Aorta (tissue), 5 donors: ENCODE measurements around the gene CD300A. TPM values are rescaled to one million over a fixed set of nuclear protein-coding genes. Genes with fewer than 3 reads are reported as not detected.
A peak's percentile ranks its signal among the peaks of the same experiment; 100 is the strongest.
"Not testable (repeated sequence)": the region's sequence is repeated elsewhere in the genome, so short reads cannot be mapped to it uniquely, and the experiment has no call there.

Experiments
- ATAC-seq: fragments of 200-7000 bp; cut with Tn5 transposase; one replicate; pipeline ENCODE4 v1.9.1; 2022; ENCODE audit warnings: moderate library complexity; ENCODE audit not compliant: low FRiP score
- DNase-seq, 2 donors: peaks; one replicate each; pipeline ENCODE4 v3.0.0-alpha.2; 2020
- H3K27ac ChIP-seq, 2 donors: one replicate each; pipeline ENCODE4 v1.5.1; 2013; ENCODE audit warnings: low read length in 2 of 2, mild to moderate bottlenecking in 2 of 2, moderate library complexity in 2 of 2, control low read depth in 1 of 2, inconsistent platforms in 1 of 2, low read depth in 1 of 2
- H3K27me3 ChIP-seq, 2 donors: one replicate each; pipeline ENCODE4 v1.6.1; 2013; ENCODE audit warnings: control low read depth in 1 of 2, low read length in 1 of 2, mild to moderate bottlenecking in 1 of 2, moderate library complexity in 1 of 2; ENCODE audit not compliant: insufficient read depth in 2 of 2, control insufficient read depth in 1 of 2
- H3K36me3 ChIP-seq, 2 donors: one replicate each; pipeline ENCODE4 v1.6.1; 2013; ENCODE audit warnings: control low read depth in 1 of 2, low read length in 1 of 2, mild to moderate bottlenecking in 1 of 2; ENCODE audit not compliant: insufficient read depth in 2 of 2, control insufficient read depth in 1 of 2
- H3K4me1 ChIP-seq, 2 donors: one replicate each; pipeline ENCODE4 v1.6.1; 2013; ENCODE audit warnings: low read length in 2 of 2, control low read depth in 1 of 2, mild to moderate bottlenecking in 1 of 2, moderate library complexity in 1 of 2; ENCODE audit not compliant: insufficient read depth in 2 of 2, control insufficient read depth in 1 of 2
- H3K4me3 ChIP-seq, 2 donors: one replicate each; pipeline ENCODE4 v1.5.1; 2013; ENCODE audit warnings: low read length in 2 of 2, control low read depth in 1 of 2, mild to moderate bottlenecking in 1 of 2
- H3K9me3 ChIP-seq: one replicate; pipeline ENCODE4 v1.6.1; 2013; ENCODE audit warnings: mild to moderate bottlenecking, low read length; ENCODE audit not compliant: control insufficient read depth
- WGBS, 2 donors: extraction: QIAGEN DNeasy Blood & Tissue Kit; methylation state at CpG; one replicate each; pipeline ENCODE4 v1.1.7; 2013; 5-methylcytosine and 5-hydroxymethylcytosine counted together
- intact Hi-C, 2 donors: fragments of 100-400 bp; cut with DNase I; formaldehyde crosslinking; loops; one replicate each; pipeline versions ENCODE4 v1.14.2 to v1.15.0; 2022
- polyA plus RNA-seq, 2 donors: library from polyadenylated mRNA; stranded (reverse); fragments of 200-250 nt; gene quantifications; one replicate each; pipeline ENCODE4 v1.2.3, GENCODE V29; 2013
- total RNA-seq, 2 donors: library from RNA; stranded (reverse); fragmentation: NEBNext Ultra II Directional; extraction: Animal tissue kit (Norgen Biotek cat#: 25700); gene quantifications; one replicate each; pipeline ENCODE4 v1.2.1, GENCODE V29; 2021
- donor health status: healthy with polysubstance abuse.
- donor health status: Bipolar disorder and iron deficiency.
- donor health status: DM: no; HTN: no; CAD: no.
- donor health status: DM: no; HTN: no; CAD: no.
- donor health status: DM: yes; HTN: yes; CAD: no.

The CD300A gene
- total and polyA plus RNA-seq, 4 donors = 2.6 to 10.4 (median 9.7) TPM

- H3K4me1 ChIP-seq = no peaks in the 10 kb centered on the region
- H3K27ac ChIP-seq = no peak overlapping the region
- intact Hi-C loops = no loop called here
- no peaks in the 10 kb centered on the region for H3K9me3 ChIP-seq
- ATAC-seq = no peak
- no peak overlapping the region for H3K4me3 ChIP-seq
- H3K36me3 ChIP-seq = no peaks in the 10 kb centered on the region
- DNase-seq = peak in 1 of 2 donors; percentile 64
- WGBS, 2 donors = 66 to 70% methylated on average over 7 of the region's 7 CpGs
- no peaks in the 10 kb centered on the region for H3K27me3 ChIP-seq
Measured at GRCh38 chr17:74512624-74513091, 46.2 kb downstream of the CD300A start.

- Histone ChIP-seq H3K4me1 (no peaks in the 10 kb centered on the region), H3K36me3 (no peaks in the 10 kb centered on the region), H3K27me3 (no peaks in the 10 kb centered on the region), H3K9me3 (no peaks in the 10 kb centered on the region), H3K27ac (no peak overlapping the region), H3K4me3 (no peak overlapping the region)
- intact Hi-C loops = no loop called here
- DNase-seq = no peak
- WGBS, 2 donors = 16 to 94% methylated on average over 3 of the region's 3 CpGs
- ATAC-seq = no peak
Measured at GRCh38 chr17:74513987-74514631, 47.7 kb downstream of the CD300A start.

DNA sequence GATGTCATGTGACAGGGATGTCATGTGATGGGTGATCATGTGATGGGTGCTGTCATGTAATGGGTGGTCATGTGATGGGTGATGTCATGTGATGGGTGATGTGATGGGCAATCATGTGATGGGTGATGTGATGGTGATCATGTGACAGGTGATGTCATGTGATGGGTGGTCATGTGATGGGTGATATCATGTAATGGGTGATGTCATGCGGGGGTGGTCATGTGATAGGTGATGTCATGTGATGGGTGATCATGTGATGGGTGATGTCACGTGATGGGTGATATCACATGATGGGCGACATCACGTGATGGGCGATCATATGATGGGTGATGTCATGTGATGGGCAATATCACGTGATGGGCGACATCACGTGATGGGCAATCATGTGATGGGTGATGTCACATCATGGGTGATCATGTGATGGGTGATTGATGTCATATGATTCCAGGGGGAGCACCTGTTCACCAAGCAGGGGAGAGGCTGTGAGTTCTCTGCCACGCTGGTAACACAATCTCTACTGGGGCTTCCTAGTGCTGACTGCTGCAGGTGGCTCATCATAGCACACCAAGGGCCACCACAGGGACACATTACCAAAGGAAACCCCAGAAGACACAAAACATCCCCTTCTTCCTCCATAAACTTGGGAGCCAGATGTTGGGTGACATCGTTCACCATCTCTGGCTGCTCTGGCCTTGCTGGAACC, 48.3 kb downstream of the CD300A start:
- Histone ChIP-seq H3K9me3 (no peaks in the 10 kb centered on the region), H3K4me3 (no peak overlapping the region), H3K27ac (no peak overlapping the region), H3K27me3 (no peaks in the 10 kb centered on the region), H3K4me1 (no peaks in the 10 kb centered on the region), H3K36me3 (no peaks in the 10 kb centered on the region)
- 92 to 96% methylated on average over 10 of the region's 10 CpGs for WGBS, 2 donors
- no peak for DNase-seq
- intact Hi-C loops = no loop called here
- no peak for ATAC-seq

GRCh38 chr17:74515941-74516340, 49.5 kb downstream of the CD300A start:
- Histone ChIP-seq H3K9me3 (no peaks in the 10 kb centered on the region), H3K36me3 (no peaks in the 10 kb centered on the region), H3K27ac (no peak overlapping the region), H3K27me3 (no peaks in the 10 kb centered on the region), H3K4me3 (no peak overlapping the region), H3K4me1 (no peaks in the 10 kb centered on the region)
- DNase-seq (no peak), ATAC-seq (no peak)
- intact Hi-C loops = no loop called here
- 77 to 78% methylated on average over 4 of the region's 4 CpGs for WGBS, 2 donors

- intact Hi-C loops = no loop called here
- no peaks in the 10 kb centered on the region for H3K27me3 ChIP-seq
- DNase-seq = no peak
- H3K27ac ChIP-seq = no peak overlapping the region
- no peaks in the 10 kb centered on the region for H3K9me3 ChIP-seq
- no peak overlapping the region for H3K4me3 ChIP-seq
- WGBS, 2 donors = 88 to 90% methylated on average over 3 of the region's 3 CpGs
- H3K4me1 ChIP-seq = no peaks in the 10 kb centered on the region
- no peaks in the 10 kb centered on the region for H3K36me3 ChIP-seq
- ATAC-seq = no peak
Measured at GRCh38 chr17:74516561-74517328, 50.3 kb downstream of the CD300A start.

GRCh38 chr17:74518413-74518981, 52.1 kb downstream of the CD300A start:
- H3K27me3 ChIP-seq, H3K36me3 ChIP-seq, H3K4me3 ChIP-seq, ATAC-seq, H3K27ac ChIP-seq, DNase-seq, H3K4me1 ChIP-seq, intact Hi-C loops, H3K9me3 ChIP-seq: not testable (repeated sequence)
- 73 to 74% methylated on average over 6 of the region's 6 CpGs for WGBS, 2 donors

- 77 to 78% methylated on average over 3 of the region's 3 CpGs for WGBS, 2 donors
- DNase-seq (peak in 1 of 2 donors; percentile 78), ATAC-seq (no peak)
- Histone ChIP-seq H3K9me3 (peaks cover 8% of the 10 kb centered on the region), H3K4me3 (no peak overlapping the region), H3K27ac (no peak overlapping the region), H3K4me1 (no peaks in the 10 kb centered on the region), H3K27me3 (no peaks in the 10 kb centered on the region), H3K36me3 (no peaks in the 10 kb centered on the region)
- intact Hi-C loops = no loop called here
Measured at GRCh38 chr17:74520016-74520434, 53.6 kb downstream of the CD300A start.

DNA sequence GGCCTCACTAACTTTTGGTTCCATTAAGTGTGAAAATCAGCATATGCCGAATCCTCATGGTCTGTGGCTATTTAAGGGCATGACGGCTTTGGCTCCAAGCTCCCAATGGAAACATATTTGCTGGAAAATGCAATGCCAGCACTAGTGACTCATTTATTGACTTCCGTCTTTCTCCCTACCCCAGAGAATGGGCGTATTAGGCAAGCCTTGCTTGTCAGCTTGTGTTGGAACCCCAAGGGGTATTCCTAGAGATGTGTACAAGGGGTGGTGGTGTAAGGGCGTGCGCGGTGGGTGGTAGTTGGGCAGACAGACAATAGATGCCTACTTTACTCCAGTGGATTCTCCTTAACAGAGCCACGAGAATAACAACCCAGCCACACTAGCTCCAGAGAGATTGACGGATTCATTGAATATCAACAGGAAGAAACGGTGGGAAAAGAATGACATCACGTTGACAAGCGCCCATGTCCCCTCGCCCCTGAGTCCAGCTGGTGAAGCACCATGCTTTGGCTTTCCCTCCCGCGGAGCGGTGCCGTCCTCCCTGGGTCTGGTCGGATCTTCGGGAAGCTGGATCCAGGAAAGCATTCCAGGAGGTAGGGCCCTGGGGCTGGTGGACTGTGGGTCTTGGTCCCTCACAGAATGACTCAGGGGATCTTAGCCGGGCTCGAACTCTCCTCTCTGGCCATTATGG, 54.5 kb downstream of the CD300A start:
- peak; percentile 52 for ATAC-seq
- H3K4me3 ChIP-seq = no peak overlapping the region
- H3K9me3 ChIP-seq = peaks cover 8% of the 10 kb centered on the region
- DNase-seq = no peak
- no peaks in the 10 kb centered on the region for H3K27me3 ChIP-seq
- intact Hi-C loops = no loop called here
- H3K4me1 ChIP-seq = no peaks in the 10 kb centered on the region
- no peaks in the 10 kb centered on the region for H3K36me3 ChIP-seq
- WGBS, 2 donors = 79 to 83% methylated on average over 21 of the region's 21 CpGs
- no peak overlapping the region for H3K27ac ChIP-seq
